GM12878 (cell line): ENCODE results near the gene YKT6. TPM values are rescaled to one million over a fixed set of nuclear protein-coding genes. Genes with fewer than 3 reads are reported as not detected.

Experiments used
- CREB1 ChIP-seq: IDR thresholded peaks from 2 replicates; pipeline ENCODE4 v1.6.1; 2012; ENCODE audit warnings: low read depth, mild to moderate bottlenecking, inconsistent platforms
- FOXM1 ChIP-seq: IDR thresholded peaks from 2 replicates; pipeline ENCODE4 v1.6.1; 2012; ENCODE audit warnings: low read depth, mild to moderate bottlenecking, inconsistent platforms, low read length, moderate library complexity
- IKZF1 ChIP-seq: fragments of 450-650 bp; conservative IDR thresholded peaks from 2 replicates; pipeline ENCODE4 v1.6.1; 2017; ENCODE audit warnings: antibody characterized with exemption, mild to moderate bottlenecking
- JUNB ChIP-seq: IDR thresholded peaks from 2 replicates; pipeline ENCODE4 v1.6.1; 2016; ENCODE audit warnings: antibody characterized with exemption, mild to moderate bottlenecking
- MTA3 ChIP-seq: IDR thresholded peaks from 2 replicates; pipeline ENCODE4 v1.6.1; 2012; ENCODE audit warnings: low read length, inconsistent platforms, borderline replicate concordance
- MYC ChIP-seq: IDR thresholded peaks from 2 replicates; pipeline ENCODE4 v1.6.1; 2011; ENCODE audit warnings: mild to moderate bottlenecking, low read length, moderate library complexity, inconsistent platforms; ENCODE audit not compliant: insufficient read depth, insufficient replicate concordance, insufficient read length, severe bottlenecking
- NFXL1 ChIP-seq: fragments of 450-650 bp; IDR thresholded peaks from 2 replicates; pipeline ENCODE4 v1.6.1; 2017; ENCODE audit warnings: antibody characterized with exemption, mild to moderate bottlenecking, borderline replicate concordance
- NR2F1 ChIP-seq: fragments of 450-650 bp; conservative IDR thresholded peaks from 2 replicates; pipeline ENCODE4 v1.6.1; 2017; ENCODE audit warnings: mild to moderate bottlenecking
- POLR2AphosphoS5 ChIP-seq: IDR thresholded peaks from 2 replicates; pipeline ENCODE4 v1.6.1; 2011; ENCODE audit warnings: mild to moderate bottlenecking, low read length, inconsistent platforms
- RUNX3 ChIP-seq: IDR thresholded peaks from 2 replicates; pipeline ENCODE4 v1.6.1; 2012; ENCODE audit warnings: low read length, inconsistent platforms
- SMC3 ChIP-seq: IDR thresholded peaks from 2 replicates; pipeline ENCODE4 v1.6.1; 2011; ENCODE audit warnings: low read length, improper control_type of control experiment, borderline replicate concordance
- SPI1 ChIP-seq: IDR thresholded peaks from 2 replicates; pipeline ENCODE4 v1.6.1; 2011; ENCODE audit warnings: low read depth, mild to moderate bottlenecking, low read length, moderate library complexity, borderline replicate concordance; ENCODE audit not compliant: insufficient read depth
- SUZ12 ChIP-seq: fragments of 200-600 bp; sonication (generic); IDR thresholded peaks from one replicate; pipeline ENCODE4 v1.6.1; 2018; ENCODE audit warnings: antibody characterized with exemption, mild to moderate bottlenecking; ENCODE audit not compliant: unreplicated experiment
- TBL1XR1 ChIP-seq: IDR thresholded peaks from 2 replicates; pipeline ENCODE4 v1.6.1; 2012; ENCODE audit warnings: low read depth, low read length, improper control_type of control experiment
- TCF12 ChIP-seq: IDR thresholded peaks from 2 replicates; pipeline ENCODE4 v1.6.1; 2011; ENCODE audit warnings: low read depth, mild to moderate bottlenecking, low read length
- YY1 ChIP-seq: IDR thresholded peaks from 2 replicates; pipeline ENCODE4 v1.6.1; 2011; ENCODE audit warnings: low read depth, mild to moderate bottlenecking, low read length
- polyA plus RNA-seq, 11 experiments: library from polyadenylated mRNA; depleted of rRNA in 4 of 11; unstranded in 6 of 11; stranded (reverse) in 5 of 11; fragments of >200 nt; fragmentation: Nextera tagmentation in 4 of 11; fragmentation: Illumina TruSeq in 1 of 11; extraction: Ambion mirVana in 4 of 11; extraction: Trizol in 1 of 11; gene quantifications; 1 replicate in 1 of 11; 2 replicates in 10 of 11; pipeline versions ENCODE4 v1.2.1 to v1.2.3, GENCODE V29; 2011 to 2016; ENCODE audit warnings: inconsistent platforms in 2 of 11, missing spikeins in 2 of 11, low read depth in 1 of 11
- total RNA-seq, 4 experiments: library from RNA; depleted of rRNA in 3 of 4; stranded (reverse); fragments of >200 nt in 3 of 4; fragmentation: Illumina TruSeq in 1 of 4; extraction: Trizol in 1 of 4; gene quantifications; 2 replicates each; pipeline versions ENCODE4 v1.2.1 to v1.2.3, GENCODE V29; 2013 to 2021
- TF ChIP-seq, protein P1 (sequence below): fragments of 450-650 bp; IDR thresholded peaks from 2 replicates; pipeline ENCODE4 v1.6.1; 2016; ENCODE audit warnings: mild to moderate bottlenecking, moderate library complexity, borderline replicate concordance
- TF ChIP-seq, protein P2 (sequence below): fragments of 450-650 bp; IDR thresholded peaks from 2 replicates; pipeline ENCODE4 v1.6.1; 2016; ENCODE audit warnings: mild to moderate bottlenecking
- TF ChIP-seq, protein P3 (sequence below): fragments of 450-650 bp; IDR thresholded peaks from 2 replicates; pipeline ENCODE4 v1.6.1; 2016; ENCODE audit warnings: mild to moderate bottlenecking
- TF ChIP-seq, protein P4 (sequence below): IDR thresholded peaks from 2 replicates; pipeline ENCODE4 v1.6.1; 2011; ENCODE audit warnings: mild to moderate bottlenecking, low read depth, low read length, moderate library complexity; ENCODE audit not compliant: insufficient replicate concordance
- TF ChIP-seq, protein P5 (sequence below), 3 experiments: IDR thresholded peaks in 2 of 3; conservative IDR thresholded peaks in 1 of 3; 2 replicates each; pipeline ENCODE4 v1.5.1; 2011; ENCODE audit warnings: low read depth in 3 of 3, low read length in 3 of 3, mild to moderate bottlenecking in 3 of 3, control low read depth in 2 of 3, moderate library complexity in 2 of 3, inconsistent platforms in 1 of 3, mixed read lengths in 1 of 3; ENCODE audit not compliant: control insufficient read depth in 2 of 3, insufficient read depth in 1 of 3; ENCODE audit errors: extremely low read depth in 1 of 3

Gene YKT6
- total and polyA plus RNA-seq, 10 of the 15 experiments (the other 5 are each of a cell fraction or from before 2014, with no cell fraction given): 1.7 to 95.2 (median 70.5) TPM

DNA sequence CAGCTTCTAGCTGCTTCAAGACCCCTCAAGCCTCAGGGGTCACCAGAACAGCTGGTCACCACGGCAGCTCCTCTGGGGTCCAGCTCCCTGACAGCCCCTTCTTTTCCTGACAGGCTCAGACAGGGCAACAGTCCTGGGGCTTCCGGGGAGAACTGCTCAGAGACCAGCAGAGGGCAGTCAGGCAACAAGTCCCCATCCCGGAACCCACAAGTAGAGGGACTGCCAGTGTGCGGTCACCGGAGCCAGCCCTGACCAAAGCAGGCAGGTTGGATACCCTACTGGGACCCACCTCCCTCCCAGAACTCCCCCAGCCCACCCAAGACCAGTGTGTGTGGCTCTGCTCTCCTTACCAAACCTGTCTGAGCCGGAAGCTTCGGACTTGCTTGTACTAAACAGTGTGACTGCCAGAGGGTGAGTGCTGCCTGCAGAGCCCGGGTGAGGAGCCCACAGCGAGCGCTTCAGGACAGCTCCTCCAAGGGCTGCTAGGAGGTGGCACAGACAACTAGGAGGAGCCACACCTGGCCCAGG, 40.3 kb downstream of the YKT6 start (continued):
- TF ChIP-seq, protein P1, sequence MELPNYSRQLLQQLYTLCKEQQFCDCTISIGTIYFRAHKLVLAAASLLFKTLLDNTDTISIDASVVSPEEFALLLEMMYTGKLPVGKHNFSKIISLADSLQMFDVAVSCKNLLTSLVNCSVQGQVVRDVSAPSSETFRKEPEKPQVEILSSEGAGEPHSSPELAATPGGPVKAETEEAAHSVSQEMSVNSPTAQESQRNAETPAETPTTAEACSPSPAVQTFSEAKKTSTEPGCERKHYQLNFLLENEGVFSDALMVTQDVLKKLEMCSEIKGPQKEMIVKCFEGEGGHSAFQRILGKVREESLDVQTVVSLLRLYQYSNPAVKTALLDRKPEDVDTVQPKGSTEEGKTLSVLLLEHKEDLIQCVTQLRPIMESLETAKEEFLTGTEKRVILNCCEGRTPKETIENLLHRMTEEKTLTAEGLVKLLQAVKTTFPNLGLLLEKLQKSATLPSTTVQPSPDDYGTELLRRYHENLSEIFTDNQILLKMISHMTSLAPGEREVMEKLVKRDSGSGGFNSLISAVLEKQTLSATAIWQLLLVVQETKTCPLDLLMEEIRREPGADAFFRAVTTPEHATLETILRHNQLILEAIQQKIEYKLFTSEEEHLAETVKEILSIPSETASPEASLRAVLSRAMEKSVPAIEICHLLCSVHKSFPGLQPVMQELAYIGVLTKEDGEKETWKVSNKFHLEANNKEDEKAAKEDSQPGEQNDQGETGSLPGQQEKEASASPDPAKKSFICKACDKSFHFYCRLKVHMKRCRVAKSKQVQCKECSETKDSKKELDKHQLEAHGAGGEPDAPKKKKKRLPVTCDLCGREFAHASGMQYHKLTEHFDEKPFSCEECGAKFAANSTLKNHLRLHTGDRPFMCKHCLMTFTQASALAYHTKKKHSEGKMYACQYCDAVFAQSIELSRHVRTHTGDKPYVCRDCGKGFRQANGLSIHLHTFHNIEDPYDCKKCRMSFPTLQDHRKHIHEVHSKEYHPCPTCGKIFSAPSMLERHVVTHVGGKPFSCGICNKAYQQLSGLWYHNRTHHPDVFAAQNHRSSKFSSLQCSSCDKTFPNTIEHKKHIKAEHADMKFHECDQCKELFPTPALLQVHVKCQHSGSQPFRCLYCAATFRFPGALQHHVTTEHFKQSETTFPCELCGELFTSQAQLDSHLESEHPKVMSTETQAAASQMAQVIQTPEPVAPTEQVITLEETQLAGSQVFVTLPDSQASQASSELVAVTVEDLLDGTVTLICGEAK: no peak
- peak; percentile 78 for TF ChIP-seq RUNX3
- no peak for TF ChIP-seq TBL1XR1
- TF ChIP-seq MTA3: no peak
- TF ChIP-seq, protein P2, sequence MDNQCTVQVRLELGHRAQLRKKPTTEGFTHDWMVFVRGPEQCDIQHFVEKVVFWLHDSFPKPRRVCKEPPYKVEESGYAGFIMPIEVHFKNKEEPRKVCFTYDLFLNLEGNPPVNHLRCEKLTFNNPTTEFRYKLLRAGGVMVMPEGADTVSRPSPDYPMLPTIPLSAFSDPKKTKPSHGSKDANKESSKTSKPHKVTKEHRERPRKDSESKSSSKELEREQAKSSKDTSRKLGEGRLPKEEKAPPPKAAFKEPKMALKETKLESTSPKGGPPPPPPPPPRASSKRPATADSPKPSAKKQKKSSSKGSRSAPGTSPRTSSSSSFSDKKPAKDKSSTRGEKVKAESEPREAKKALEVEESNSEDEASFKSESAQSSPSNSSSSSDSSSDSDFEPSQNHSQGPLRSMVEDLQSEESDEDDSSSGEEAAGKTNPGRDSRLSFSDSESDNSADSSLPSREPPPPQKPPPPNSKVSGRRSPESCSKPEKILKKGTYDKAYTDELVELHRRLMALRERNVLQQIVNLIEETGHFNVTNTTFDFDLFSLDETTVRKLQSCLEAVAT: no peak
- no peak for TF ChIP-seq CREB1
- no peak for TF ChIP-seq JUNB
- peak; percentile 80 for TF ChIP-seq SMC3
- TF ChIP-seq SUZ12: no peak
- TF ChIP-seq NFXL1: no peak
- TF ChIP-seq, protein P3, sequence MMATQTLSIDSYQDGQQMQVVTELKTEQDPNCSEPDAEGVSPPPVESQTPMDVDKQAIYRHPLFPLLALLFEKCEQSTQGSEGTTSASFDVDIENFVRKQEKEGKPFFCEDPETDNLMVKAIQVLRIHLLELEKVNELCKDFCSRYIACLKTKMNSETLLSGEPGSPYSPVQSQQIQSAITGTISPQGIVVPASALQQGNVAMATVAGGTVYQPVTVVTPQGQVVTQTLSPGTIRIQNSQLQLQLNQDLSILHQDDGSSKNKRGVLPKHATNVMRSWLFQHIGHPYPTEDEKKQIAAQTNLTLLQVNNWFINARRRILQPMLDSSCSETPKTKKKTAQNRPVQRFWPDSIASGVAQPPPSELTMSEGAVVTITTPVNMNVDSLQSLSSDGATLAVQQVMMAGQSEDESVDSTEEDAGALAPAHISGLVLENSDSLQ: peak; percentile 38; the same call in 1 of the 2 replicates
- TF ChIP-seq IKZF1: 0 out of 2 replicates have a peak, but pooled peaks have one; percentile 21
- TF ChIP-seq POLR2AphosphoS5: no peak
- TF ChIP-seq SPI1: 0 out of 2 replicates have a peak, but pooled peaks have one; percentile 14
- TF ChIP-seq, protein P4, sequence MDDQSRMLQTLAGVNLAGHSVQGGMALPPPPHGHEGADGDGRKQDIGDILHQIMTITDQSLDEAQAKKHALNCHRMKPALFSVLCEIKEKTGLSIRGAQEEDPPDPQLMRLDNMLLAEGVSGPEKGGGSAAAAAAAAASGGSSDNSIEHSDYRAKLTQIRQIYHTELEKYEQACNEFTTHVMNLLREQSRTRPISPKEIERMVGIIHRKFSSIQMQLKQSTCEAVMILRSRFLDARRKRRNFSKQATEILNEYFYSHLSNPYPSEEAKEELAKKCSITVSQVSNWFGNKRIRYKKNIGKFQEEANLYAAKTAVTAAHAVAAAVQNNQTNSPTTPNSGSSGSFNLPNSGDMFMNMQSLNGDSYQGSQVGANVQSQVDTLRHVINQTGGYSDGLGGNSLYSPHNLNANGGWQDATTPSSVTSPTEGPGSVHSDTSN: no peak
- TF ChIP-seq MYC: no peak
- TF ChIP-seq TCF12: no peak
- TF ChIP-seq NR2F1: no peak
- TF ChIP-seq, protein P5, sequence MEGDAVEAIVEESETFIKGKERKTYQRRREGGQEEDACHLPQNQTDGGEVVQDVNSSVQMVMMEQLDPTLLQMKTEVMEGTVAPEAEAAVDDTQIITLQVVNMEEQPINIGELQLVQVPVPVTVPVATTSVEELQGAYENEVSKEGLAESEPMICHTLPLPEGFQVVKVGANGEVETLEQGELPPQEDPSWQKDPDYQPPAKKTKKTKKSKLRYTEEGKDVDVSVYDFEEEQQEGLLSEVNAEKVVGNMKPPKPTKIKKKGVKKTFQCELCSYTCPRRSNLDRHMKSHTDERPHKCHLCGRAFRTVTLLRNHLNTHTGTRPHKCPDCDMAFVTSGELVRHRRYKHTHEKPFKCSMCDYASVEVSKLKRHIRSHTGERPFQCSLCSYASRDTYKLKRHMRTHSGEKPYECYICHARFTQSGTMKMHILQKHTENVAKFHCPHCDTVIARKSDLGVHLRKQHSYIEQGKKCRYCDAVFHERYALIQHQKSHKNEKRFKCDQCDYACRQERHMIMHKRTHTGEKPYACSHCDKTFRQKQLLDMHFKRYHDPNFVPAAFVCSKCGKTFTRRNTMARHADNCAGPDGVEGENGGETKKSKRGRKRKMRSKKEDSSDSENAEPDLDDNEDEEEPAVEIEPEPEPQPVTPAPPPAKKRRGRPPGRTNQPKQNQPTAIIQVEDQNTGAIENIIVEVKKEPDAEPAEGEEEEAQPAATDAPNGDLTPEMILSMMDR (IDR thresholded peaks at IDR 0.05 in 2 of 3, conservative IDR thresholded peaks at IDR 0.05 in 1 of 3; ENCODE audit: control insufficient read depth in 2 of 3, extremely low read depth in 1 of 3, insufficient read depth in 1 of 3, low read depth in 3 of 3, low read length in 3 of 3): peak; percentile 71 to 93 (median 82)
- no peak for TF ChIP-seq FOXM1
- TF ChIP-seq YY1: peak; percentile 59; the same call in 1 of the 2 replicates
